LoVo (cell line): ENCODE data around the gene LIN7B.
A peak's percentile ranks its signal among the peaks of the same experiment; 100 is the strongest.
"Not testable (repeated sequence)": the region's sequence is repeated elsewhere in the genome, so short reads cannot be mapped to it uniquely, and the experiment has no call there.

Source experiments
- DNase-seq: peaks from one replicate; pipeline ENCODE4 v3.0.0-alpha.2; 2016; ENCODE audit warnings: low spot score

The LIN7B gene

DNA sequence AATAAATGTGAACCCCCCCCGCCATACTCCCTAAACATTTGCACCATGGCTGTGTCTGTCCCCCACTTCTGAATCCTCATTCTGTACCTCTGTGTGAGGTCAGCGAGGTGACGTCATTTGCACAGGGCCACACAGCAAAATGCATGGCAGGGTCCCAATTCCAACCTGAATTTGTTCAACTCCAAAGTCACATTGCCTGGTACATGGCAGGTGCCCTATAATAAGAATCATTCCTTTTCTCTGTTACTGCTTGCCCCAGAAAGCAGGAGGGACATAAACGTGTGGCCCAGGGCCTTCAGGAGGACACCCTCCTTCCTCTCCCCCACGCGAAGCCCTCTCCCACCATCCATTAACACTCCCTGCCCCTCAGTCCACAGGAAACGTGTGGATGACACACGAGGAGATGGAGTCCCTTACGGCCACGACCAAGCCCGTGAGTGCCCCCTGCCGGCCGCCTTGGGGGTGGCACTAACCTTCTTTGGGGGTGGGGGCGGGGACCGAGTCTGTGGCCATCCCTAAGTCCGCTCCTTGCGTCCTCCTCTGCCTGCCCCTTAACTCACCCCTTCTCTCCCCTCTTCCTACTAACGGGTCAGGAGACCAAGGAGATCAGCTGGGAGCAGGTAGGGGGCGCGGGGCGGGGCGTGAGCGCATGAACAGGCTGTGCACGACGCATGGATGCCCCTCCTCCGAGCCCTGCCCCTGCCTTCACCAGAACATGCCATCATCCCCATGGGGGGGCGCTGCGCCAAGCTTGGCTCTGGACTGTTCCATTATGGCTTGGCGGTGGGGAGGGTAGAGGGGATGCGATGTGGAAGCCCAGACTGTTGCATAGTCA is 31.6 kb downstream of the LIN7B start:
- DNase-seq, result peak; percentile 33

DNA sequence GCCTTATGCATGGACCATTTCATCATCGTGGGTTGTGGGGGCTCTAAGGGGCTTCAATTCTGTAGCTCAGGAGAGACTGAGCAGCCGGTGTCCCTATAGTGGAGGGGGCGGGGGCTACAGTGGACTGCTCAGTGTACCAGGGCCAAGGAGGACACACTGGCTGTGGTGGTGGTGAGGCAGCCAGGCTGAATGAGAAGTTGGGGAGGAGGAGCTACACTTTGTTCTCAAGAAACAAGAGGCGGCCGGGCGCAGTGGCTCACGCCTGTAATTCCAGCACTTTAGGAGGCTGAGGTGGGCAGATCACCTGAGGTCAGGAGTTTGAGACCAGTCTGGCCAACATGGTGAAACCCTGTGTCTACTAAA is 32.2 kb downstream of the LIN7B start:
- not testable (repeated sequence) for DNase-seq

DNA sequence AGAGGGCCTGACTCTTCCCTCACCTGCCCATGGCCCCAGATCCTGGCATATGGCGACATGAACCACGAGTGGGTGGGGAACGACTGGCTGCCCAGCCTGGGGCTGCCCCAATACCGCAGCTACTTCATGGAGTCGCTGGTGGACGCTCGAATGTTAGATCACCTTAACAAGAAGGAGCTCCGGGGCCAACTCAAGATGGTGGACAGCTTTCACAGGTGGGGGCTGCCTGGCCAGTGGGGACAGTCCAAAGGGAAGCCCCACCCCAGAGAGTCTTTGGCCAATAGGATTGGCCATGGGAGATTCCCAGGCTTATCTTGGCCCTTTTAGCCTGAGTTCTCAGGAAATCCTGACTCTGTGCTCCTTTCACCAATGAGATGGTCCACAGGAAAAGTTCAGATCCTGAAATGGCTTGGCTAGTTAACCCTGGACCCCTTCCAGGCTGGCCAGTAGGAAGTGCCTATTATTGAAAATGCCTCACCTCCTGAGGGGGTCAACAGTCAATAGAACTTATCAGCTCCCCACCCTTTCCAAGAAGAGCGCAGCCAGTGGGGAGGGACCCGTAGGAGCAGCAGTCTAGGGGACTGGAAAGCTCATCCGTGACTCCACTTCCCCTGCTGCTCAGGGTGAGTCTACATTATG is 34.0 kb downstream of the LIN7B start:
- DNase-seq, result no peak

DNA sequence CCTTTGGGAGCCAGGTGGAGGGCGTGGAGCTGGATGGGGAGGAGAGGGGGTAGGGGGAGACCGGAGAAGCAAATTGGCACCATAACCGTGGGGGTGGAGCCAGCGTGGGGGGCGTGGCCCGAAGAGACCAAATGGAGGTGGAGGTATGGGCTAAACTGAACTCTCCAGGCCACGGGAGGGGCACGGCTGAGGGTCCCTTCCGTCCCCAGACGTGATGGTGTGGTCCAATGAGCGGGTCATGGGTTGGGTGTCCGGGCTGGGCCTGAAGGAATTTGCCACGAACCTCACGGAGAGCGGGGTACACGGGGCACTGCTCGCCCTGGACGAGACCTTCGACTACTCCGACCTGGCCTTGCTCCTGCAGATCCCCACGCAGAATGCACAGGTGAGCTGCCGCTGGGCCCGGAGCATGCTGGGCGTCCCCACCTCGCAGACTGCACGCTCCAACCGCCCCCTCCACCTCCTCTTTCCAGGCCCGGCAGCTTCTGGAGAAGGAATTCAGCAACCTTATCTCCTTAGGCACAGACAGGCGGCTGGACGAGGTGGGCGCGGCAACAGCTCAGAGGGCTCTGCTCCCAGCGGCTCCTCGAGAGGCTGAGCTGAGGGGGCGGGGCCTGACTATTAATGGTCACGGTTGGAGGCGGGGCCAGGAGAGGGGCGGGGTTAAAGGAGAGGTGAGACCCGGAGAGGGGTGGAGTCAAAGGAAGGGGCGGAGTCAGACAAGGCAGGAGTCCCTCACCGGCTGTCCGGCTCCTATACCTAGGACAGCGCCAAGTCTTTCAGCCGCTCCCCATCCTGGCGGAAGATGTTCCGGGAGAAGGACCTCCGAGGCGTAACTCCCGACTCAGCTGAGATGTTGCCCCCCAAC is 34.8 kb downstream of the LIN7B start:
- peak; percentile 97 for DNase-seq

DNA sequence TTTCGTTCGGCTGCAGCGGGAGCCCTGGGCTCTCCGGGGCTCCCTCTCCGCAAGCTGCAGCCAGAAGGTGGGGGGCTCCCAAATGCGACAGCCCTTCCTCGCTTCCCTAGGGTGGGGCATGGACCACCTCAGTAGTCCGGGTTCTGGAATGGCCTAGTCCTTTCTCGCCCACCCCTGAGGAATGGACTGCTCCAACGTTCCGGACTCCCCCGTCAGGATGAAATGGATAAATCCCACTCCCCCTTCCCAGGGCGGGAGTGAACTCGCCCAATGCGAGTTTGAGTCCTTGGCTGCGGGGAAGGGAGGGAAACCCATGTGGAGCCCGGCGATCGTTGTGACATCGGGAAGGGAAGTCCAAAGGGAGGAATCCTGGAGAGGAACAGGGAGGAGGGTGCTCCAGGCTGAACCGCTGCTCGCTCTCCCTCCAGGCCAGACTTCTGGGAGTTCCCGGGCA is 35.5 kb downstream of the LIN7B start:
- peak; percentile 42 for DNase-seq

DNA sequence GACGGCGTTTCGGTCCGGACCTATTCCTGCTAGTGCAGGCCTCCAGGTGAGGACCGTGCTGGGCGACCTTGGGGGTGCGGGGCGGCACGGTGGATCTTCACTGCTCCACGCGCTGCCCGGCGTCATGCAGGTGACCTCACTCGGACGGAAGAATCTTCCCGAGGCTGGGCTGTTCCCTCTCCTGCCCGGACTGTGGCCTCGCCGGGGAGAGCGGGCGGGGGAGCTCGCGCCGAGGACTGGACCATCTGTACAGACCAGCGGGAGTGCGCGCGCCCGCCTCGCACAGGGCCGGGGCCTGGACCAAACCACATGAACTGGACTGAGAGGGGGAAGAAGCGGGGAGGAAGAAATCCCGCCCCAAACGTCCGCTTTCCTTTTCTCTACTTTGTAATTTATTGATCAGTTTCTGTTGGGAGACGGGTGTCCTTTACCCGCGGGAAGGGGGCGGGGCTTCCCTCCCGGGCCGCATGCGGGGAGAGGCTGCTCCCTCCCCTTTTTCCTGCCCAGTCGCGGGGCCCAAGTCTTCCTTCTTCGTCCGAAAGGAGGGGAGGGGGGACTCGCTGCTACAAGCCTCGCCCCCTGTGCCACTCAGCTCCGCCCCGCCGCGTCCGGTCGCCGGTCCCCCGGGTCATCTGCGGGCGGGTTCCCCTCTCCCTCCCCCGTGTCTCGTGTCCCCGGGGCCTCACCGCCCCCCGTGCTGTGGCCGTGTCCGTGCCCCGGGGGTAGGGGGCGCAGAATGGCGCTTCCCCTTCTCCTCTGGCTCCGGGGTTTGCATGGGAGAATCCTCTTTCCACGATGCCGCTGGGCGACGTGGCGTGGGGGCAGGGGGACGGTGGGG is 36.2 kb downstream of the LIN7B start:
- peak; percentile 74 for DNase-seq

DNA sequence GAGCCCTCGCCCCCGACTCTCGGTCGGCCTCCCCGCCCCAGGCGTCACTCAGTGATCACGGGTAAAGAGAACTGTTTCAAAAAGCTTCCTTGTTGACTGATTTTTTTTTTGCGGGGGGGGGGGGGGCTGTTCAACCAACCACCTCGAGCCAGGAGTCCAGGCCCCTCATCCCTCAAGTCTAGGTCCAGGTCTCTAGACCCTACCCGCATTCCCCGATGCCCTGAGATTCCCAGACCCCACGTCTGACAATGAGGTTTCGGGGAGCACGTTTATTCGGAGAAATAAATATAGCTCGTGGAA is 36.7 kb downstream of the LIN7B start:
- DNase-seq, result no peak

DNA sequence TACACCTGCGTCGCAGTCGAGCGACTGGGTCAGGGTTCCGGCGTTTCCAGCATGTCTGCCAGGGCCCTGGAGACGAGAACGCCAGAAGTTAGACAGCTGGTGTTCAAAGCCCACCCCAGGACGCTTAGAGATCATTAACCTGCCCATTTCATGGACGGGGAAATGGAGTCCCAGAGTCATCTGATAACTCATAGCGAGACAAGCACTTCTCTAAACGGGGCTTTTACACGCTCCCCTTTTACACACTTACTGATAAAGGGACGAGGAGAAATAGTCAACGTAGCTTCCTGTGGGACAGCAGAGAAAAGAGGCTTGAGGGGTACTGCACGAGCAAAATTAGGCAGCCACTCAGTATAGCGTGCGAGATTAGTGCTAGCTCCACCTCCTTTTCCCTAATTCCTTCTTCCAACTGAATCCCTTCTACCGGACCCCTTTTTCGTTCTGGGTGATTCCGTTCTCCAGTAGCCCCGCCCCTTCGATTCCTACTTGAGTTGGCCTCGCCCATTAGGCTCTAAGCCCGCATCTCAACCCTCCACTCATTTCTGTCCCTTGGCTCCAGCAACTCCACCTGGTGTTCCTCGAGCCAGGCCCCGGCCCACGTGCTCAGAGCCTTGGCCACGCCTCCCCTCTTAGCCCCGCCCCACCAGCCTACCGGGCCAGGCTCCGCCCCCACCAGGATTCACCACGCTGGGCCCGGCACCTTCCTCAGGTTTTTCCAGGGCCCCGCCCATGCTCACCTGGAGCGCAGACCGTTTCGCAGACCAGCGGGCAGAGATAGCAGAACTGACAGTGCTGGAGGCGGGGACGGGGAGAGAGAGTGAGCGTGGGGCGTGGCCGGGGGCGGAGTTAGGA is 37.3 kb downstream of the LIN7B start:
- peak; percentile 82 for DNase-seq

DNA sequence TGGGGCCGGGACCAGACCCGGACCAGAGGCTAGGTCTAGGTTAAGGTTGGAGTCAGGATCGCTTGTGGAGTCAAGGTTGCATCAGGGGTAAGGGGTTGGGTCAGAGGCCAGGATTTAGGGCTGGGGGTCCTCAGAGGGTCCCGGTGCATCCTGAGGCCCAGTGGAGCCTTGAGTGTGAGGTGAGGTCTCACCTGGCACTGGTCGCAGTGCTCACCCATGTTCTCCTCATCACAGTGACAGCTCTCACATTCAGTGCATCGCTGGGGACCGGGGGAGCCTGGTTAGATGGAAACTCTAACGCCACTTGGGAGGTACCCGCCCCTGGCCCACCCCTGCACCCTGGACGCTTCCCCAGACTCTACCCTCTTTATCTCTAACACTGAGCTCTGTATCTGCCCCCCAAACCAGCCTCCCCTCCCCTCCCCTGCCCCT is 38.0 kb downstream of the LIN7B start:
- DNase-seq, result no peak

DNA sequence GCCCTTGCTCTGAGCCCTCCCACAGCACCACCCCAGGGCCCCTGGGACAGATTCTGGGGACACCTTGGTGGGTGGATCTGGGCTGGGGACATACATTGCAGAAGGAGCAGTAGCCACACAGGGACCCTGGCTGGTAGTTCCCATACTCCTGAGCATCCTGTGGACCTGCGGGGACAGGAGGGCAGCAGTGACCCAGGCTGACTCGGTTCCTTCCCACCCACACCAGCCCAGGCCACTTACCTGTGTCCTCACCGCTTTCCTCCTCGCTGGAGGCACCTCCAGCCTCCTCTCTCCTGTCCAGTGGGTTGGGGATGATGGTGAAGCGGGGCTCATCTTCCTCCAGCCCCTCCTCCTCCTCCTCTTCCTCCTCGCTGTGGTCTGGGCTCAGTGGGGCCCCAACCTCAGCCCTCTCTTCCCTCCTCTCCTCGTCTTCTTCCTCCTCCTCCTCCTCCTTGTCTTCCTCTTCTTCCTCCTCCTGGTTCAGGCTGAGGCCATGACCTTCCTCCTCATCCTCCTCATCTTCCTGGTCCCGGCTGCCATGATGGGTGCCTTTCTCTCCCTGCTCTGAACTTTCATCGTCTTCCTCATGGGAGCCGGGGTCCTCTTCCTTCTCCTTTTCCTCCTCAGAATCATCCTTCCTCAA is 39.1 kb downstream of the LIN7B start:
- DNase-seq, result no peak

DNA sequence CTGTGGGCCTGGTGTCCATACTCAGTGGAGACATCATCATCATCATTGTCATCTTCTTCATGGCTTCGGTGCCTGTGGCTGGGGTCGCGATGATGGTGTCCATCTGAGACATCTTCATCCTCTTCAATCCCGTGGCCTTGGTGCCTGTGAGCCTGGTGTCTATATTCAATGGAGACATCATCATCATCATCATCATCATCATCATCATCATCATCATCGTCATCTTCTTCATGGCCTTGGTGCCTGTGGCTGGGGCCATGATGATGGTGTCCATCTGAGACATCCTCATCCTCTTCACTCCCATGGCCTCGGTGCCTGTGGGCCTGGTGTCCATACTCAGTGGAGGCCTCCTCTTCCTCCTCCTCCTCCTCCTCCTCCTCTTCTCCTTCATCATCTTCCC is 40.1 kb downstream of the LIN7B start:
- DNase-seq, result no peak

DNA sequence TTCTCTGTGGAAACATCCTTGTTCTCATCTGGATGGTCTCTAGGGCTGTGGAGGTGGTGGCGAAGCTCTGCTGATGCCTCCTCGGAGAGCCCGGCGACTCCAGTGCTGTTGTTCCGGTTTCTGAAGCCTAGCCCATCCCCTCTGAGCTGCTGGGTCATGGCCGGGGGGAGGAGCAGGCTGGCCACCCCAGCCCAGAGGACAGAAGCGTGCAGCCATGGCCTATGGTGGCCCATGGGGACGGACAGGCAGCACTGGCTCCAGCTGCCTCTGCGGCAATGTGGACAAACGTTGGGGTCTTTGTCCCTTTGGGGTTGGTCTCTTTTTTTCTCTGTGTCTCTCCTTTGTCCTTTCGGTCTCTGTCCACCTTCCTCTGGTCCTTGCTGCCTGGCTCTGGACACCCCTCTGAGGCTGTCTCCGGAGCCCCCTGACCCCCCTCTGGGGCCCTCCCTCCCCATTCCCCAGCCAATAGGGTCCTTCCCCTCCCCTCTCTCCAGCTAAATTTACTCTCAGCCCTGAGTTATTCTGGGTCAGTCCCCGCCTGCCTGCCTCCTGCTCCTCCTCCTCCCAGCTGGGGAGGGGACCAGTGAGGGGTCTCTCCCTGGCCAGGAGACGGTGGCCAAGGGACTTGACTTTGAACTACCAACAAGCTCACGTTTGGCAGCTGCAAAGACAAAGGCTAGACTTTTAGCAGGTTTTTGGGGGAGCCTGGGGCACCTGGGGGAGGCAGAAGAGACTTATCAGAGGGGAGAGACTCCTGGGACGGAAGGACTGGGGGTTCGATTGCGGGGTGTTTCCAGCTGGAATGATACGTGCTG is 41.0 kb downstream of the LIN7B start, which contains the start of gene HRC:
HRC (minus strand) TSS at position 392 of the 815 bp plus-strand sequence; CDS start at position 233, 159 bp downstream.
- DNase-seq, result no peak

DNA sequence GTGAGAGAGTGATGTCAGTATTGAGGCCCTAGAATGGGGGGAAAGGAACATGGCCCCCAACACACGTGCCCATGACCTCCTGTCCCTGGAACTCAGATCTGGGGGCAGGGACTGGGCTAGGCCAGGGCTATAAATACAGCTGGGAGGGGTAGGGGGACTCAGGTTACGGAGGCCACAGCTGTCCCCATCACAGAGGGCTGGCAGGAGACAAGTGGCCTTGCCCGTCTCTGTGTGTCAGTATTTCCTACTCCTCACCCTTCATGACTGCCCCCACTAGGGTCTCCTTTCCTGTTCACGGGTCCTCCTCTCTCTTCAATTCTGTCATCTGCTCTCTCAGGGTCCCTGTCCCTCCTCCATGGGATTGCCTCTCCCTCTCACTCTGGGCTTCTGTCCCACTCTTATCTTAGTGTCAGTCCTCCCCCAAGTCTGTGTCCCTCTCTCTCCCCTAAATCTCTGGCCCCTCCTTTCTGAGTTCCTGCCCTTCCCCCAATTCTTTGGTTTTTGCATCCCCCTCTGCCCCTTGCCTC is 41.7 kb downstream of the LIN7B start:
- no peak for DNase-seq

DNA sequence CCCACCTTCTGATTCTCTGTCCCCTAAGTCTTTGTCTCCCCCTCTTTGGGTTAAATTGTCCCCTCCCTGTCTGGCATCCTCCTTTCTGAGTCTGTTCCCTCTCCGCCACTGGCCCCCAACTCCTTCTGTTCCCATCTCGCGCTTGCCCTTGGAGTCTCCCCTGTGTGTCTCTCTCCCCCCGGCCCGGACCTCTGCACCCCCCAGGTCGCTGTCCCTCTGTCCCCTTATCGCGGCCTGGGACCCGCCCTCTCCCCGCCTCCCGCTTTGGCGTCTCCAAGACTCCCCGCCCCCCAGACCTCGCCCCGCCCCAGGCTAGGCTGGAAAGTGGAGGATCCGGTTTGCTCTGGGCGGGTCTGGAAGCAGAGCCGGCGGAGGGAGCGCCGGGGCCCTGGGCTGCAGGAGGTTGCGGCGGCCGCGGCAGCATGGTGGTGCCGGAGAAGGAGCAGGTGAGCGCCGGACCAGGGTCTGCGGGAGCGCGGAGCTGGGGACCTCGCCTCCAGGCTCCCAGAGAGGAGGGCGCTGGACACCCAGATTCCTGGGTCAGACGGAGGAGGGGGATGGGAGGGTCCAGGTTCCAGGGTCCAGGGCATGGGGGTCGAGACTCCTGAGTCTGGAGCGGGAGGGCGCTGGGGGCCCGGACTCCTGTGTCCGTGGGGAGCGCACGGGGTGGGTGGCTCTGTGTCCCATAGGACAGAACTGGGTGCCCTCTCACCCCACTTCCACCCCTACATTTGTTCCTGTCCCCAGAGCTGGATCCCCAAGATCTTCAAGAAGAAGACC is 43.5 kb downstream of the LIN7B start, which contains the start of gene TRPM4:
TRPM4 (plus strand) TSS at position 348 of the 780 bp plus-strand sequence; CDS start at position 423, 75 bp downstream.
- peak; percentile 87 for DNase-seq

DNA sequence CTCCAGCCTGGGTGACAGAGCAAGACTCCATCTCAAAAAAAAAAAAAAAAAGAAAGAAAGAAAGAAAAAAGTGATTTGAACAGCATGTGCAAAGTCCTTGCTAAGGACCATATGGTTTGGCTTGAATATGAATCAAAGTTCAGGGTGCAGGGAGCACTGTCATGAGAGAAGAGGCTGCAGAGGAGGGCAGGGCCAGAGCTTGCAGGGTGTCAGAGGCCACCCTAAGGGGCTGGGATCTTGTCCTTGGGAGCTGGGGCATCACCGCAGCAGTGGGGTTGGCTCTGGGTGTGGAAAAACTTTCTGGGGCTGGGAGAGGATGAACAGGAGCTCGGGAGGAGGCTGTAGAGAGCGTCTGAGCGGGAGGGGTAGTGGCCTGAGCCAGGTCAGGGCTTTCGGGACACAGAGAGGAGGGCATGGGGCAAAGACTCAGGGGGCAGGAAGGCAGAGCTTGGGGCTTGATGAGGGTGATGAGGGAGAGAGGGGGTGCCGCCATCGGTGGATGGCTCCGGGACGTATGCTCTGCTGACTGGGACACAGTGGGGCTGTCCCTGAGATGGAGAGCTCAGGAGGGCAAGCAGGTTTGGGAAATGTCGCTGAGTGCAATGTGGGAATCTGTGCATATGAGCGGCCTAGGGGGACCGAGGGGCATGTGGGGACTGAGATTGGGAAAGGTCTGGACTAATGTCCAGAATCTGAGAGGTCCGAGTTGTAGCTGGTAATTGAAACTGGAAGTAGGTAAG is 46.5 kb downstream of the LIN7B start:
- no peak for DNase-seq

DNA sequence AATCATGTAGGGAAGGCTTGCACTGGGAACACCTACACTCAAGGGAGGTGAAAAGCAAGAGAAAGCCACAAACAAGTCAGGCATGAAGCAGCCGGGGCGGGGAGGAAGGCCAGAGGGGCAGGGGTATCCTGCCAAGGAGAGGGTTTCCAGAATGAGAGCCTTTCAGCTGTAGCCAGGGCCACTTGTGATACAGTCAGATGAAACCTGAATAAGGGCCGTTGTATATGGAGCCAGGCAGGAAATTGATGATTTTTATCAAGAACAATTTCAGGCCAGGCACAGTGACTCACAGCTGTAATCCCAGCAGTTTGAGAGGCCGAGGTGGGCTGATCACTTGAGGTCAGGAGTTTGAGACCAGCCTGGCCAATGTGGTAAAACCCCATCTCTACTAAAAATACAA is 47.8 kb downstream of the LIN7B start:
- no peak for DNase-seq

DNA sequence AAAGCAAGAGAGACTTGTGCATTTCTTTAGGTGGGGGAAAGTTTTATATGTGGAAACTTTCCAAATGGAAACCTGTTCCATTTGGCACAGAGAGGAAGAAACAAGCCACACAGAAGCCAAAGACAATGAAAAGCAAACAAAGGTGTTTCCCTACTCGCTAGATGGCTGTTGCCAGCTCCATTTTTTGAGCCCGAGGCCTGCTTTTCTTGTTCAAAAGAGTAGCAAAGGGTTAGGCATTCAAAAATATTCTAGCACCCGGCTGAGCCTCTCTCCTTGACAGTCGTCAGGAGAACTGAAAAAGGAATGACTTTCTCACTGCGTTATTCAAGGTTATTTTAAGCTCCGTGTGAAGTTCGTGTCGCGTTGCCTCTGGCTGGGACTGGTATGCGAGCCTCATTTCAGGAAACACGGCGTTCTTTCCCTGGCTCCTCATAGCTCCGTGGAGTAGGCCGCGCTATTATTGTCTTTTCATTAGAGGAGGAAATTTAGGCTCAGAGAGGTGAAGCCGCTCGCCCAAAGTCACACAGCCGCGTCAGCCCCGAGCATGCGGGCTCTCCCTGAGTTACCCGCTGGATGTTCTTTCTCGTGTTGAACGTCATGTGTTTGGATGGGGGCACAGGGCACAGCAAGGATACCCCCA is 51.1 kb downstream of the LIN7B start:
- DNase-seq, result no peak
